OCI-LY7 (cell line): ENCODE data around the gene RPS17. TPM values are rescaled to one million over a fixed set of nuclear protein-coding genes. Genes with fewer than 3 reads are reported as not detected.

Source experiments
- BruUV-seq: library from RNA; stranded (reverse); fragments of 400-500 nt; replicated peaks from 2 replicates; lab custom pipeline; 2021; lab: Mats Ljungman, UMichigan
- CTCF ChIA-PET: fragments of 300-600 bp; sonication (Branson Sonifier 250); formaldehyde crosslinking; loops from one replicate; lab custom pipeline; 2022; ENCODE audit warnings: antibody characterized with exemption; ENCODE audit not compliant: unreplicated experiment; lab: Charles Lee
- POLR2A ChIA-PET: fragments of 300-600 bp; sonication (Branson Sonifier 250); formaldehyde crosslinking; loops from one replicate; lab custom pipeline; 2022; ENCODE audit warnings: antibody characterized with exemption; lab: Charles Lee
- DNase-seq: peaks from one replicate; pipeline ENCODE4 v3.0.0-alpha.2; 2015; ENCODE audit warnings: low spot score
- H2AFZ ChIP-seq: fragments of 200-600 bp; sonication (generic), shearing (Covaris generic); 2 replicates; pipeline ENCODE4 v1.6.1; 2014; ENCODE audit warnings: mild to moderate bottlenecking, antibody characterized with exemption, low read length, moderate library complexity
- H3K27ac ChIP-seq: fragments of 200-600 bp; sonication (generic); 2 replicates; pipeline ENCODE4 v1.5.1; 2014; ENCODE audit warnings: mixed run types, low read depth, mild to moderate bottlenecking, moderate library complexity, low read length, inconsistent platforms; ENCODE audit not compliant: poor library complexity, severe bottlenecking
- H3K36me3 ChIP-seq: fragments of 200-600 bp; sonication (generic); 2 replicates; pipeline ENCODE4 v1.6.1; 2014; ENCODE audit warnings: mild to moderate bottlenecking, antibody characterized with exemption, low read length, moderate library complexity, mixed read lengths; ENCODE audit not compliant: insufficient read depth
- H3K4me1 ChIP-seq: fragments of 200-600 bp; sonication (generic); 2 replicates; pipeline ENCODE4 v1.5.1; 2014; ENCODE audit warnings: mild to moderate bottlenecking, low read length; ENCODE audit not compliant: insufficient read depth, poor library complexity, severe bottlenecking
- H3K4me2 ChIP-seq: fragments of 200-600 bp; sonication (generic); 2 replicates; pipeline ENCODE4 v1.6.1; 2014; ENCODE audit warnings: mild to moderate bottlenecking, low read length
- H3K4me3 ChIP-seq: fragments of 200-600 bp; sonication (generic); 2 replicates; pipeline ENCODE4 v1.5.1; 2014; ENCODE audit warnings: mild to moderate bottlenecking, low read depth, low read length; ENCODE audit not compliant: poor library complexity, severe bottlenecking
- H3K79me2 ChIP-seq: fragments of 200-600 bp; sonication (generic); 2 replicates; pipeline ENCODE4 v1.6.1; 2016; ENCODE audit warnings: low read depth, mild to moderate bottlenecking, low read length, moderate library complexity, mixed read lengths; ENCODE audit not compliant: insufficient read depth
- H3K9me2 ChIP-seq: fragments of 200-600 bp; sonication (generic); 2 replicates; pipeline ENCODE4 v1.6.1; 2016; ENCODE audit warnings: mild to moderate bottlenecking, low read length, mixed read lengths; ENCODE audit not compliant: insufficient read depth
- H3K9me3 ChIP-seq: fragments of 200-600 bp; sonication (generic); 2 replicates; pipeline ENCODE4 v1.6.1; 2014; ENCODE audit warnings: mild to moderate bottlenecking, mixed run types, low read length, mixed read lengths
- H4K20me1 ChIP-seq: fragments of 200-600 bp; sonication (generic); 2 replicates; pipeline ENCODE4 v1.6.1; 2014; ENCODE audit warnings: mild to moderate bottlenecking, antibody characterized with exemption, low read length, moderate library complexity, mixed read lengths; ENCODE audit not compliant: insufficient read depth
- EZH2phosphoT487 ChIP-seq: fragments of 200-600 bp; sonication (generic); IDR thresholded peaks from 2 replicates; pipeline ENCODE4 v1.6.1; 2018; ENCODE audit warnings: low read depth, borderline replicate concordance, mild to moderate bottlenecking, mixed run types, antibody characterized with exemption, low read length, moderate library complexity, mixed read lengths
- intact Hi-C: fragments of 100-400 bp; cut with micrococcal nuclease; formaldehyde crosslinking; loops from one replicate; pipeline ENCODE4 v1.10.0; 2022; ENCODE audit not compliant: unreplicated experiment
- total RNA-seq, 2 experiments: library from RNA; depleted of rRNA in 1 of 2; stranded (reverse); fragments of >200 nt in 1 of 2; shearing (Covaris generic) in 1 of 2; gene quantifications; 2 replicates each; pipeline ENCODE4 v1.2.3, GENCODE V29; 2014 to 2022
- TF ChIP-seq, protein P1 (sequence below): fragments of 200-600 bp; sonication (generic); conservative IDR thresholded peaks from 2 replicates; pipeline ENCODE4 v1.5.1; 2014; ENCODE audit warnings: mild to moderate bottlenecking, antibody characterized with exemption, low read length, moderate library complexity, mixed read lengths

RPS17 gene
- total RNA-seq, 2 experiments from 2014 or later, result 2,562 to 3,737 TPM

GRCh38 chr15:82575335-82575734 is 35.1 kb upstream of the RPS17 start:
- TF ChIP-seq, protein P1, sequence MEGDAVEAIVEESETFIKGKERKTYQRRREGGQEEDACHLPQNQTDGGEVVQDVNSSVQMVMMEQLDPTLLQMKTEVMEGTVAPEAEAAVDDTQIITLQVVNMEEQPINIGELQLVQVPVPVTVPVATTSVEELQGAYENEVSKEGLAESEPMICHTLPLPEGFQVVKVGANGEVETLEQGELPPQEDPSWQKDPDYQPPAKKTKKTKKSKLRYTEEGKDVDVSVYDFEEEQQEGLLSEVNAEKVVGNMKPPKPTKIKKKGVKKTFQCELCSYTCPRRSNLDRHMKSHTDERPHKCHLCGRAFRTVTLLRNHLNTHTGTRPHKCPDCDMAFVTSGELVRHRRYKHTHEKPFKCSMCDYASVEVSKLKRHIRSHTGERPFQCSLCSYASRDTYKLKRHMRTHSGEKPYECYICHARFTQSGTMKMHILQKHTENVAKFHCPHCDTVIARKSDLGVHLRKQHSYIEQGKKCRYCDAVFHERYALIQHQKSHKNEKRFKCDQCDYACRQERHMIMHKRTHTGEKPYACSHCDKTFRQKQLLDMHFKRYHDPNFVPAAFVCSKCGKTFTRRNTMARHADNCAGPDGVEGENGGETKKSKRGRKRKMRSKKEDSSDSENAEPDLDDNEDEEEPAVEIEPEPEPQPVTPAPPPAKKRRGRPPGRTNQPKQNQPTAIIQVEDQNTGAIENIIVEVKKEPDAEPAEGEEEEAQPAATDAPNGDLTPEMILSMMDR, result no peak
- no peak for TF ChIP-seq EZH2phosphoT487
- DNase-seq, result no peak
- Histone ChIP-seq H3K79me2 (no peaks in the 10 kb centered on the region), H2AFZ (no peak overlapping the region), H3K9me3 (no peaks in the 10 kb centered on the region), H3K4me1 (no peaks in the 10 kb centered on the region), H3K36me3 (no peaks in the 10 kb centered on the region), H3K27ac (no peak overlapping the region), H3K9me2 (no peaks in the 10 kb centered on the region; the same call in 1 of the 2 replicates), H4K20me1 (no peaks in the 10 kb centered on the region), H3K4me2 (no peak overlapping the region), H3K4me3 (no peak overlapping the region)
- intact Hi-C loops, result no loop called here
- CTCF ChIA-PET, result no interaction called here
- POLR2A ChIA-PET, result interaction anchor here (0.6 kb wide), 1 partner anchor 12 kb away, joined by 6 read pairs; no protein-coding TSS in a partner anchor
- BruUV-seq, result no TSS peak

DNA sequence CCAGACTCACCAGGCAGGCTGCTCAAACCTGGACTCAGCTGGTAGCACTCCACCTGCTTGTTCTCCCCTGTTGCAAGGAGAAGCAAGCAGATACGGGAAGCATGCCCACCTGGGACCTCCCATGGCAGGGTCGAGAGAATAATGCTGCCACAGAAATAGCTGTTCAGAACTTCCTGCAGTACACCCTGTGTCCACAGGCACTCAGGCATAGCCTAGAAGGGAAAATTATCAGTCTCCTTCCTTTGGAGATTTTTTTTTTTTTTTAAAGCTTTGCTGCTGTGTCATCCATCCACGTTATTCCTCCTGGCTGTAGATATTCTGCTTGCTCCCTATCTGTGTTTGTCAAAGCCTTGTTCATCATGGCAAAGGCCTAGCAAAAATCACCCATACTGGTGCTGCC is 32.7 kb upstream of the RPS17 start:
- no peaks in the 10 kb centered on the region for H3K36me3 ChIP-seq
- no peaks in the 10 kb centered on the region for H3K9me3 ChIP-seq
- TF ChIP-seq, protein P1, result no peak
- TF ChIP-seq EZH2phosphoT487, result no peak
- H3K4me1 ChIP-seq, result no peaks in the 10 kb centered on the region
- intact Hi-C loops, result no loop called here
- ChIA-PET CTCF (no interaction called here), POLR2A (no interaction called here)
- no peaks in the 10 kb centered on the region for H3K79me2 ChIP-seq
- H3K4me3 ChIP-seq, result no peak overlapping the region
- no TSS peak for BruUV-seq
- no peak for DNase-seq
- no peak overlapping the region for H3K4me2 ChIP-seq
- H3K27ac ChIP-seq, result no peak overlapping the region
- H3K9me2 ChIP-seq, result no peaks in the 10 kb centered on the region
- H2AFZ ChIP-seq, result no peak overlapping the region
- H4K20me1 ChIP-seq, result no peaks in the 10 kb centered on the region

DNA sequence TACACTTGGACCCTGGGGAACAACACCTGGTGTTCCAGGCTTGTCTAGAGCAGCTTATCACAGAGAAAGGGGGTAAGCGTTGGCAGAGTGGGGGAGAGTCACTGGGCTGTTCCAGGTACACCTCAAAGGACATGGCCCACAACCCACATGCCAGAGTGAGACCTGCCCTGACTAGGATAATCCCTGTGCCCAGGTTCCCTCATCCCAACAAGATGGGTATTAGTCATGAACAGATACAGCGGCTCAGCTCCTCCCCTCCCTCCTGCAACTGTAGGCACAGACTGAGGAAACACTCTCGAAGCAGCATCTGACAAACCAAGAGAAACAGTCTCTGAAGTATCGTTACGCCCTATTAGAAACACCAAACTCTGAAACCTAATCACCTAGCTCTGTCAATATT is 32.1 kb upstream of the RPS17 start:
- POLR2A ChIA-PET, result no interaction called here
- CTCF ChIA-PET, result no interaction called here

More for the DNA sequence above, 32.1 kb upstream of the RPS17 start:
- intact Hi-C loops, result no loop called here
- BruUV-seq, result no TSS peak
- Histone ChIP-seq H3K9me3 (no peaks in the 10 kb centered on the region), H3K36me3 (no peaks in the 10 kb centered on the region), H3K9me2 (no peaks in the 10 kb centered on the region), H3K79me2 (no peaks in the 10 kb centered on the region), H3K27ac (no peak overlapping the region), H4K20me1 (no peaks in the 10 kb centered on the region), H2AFZ (no peak overlapping the region), H3K4me2 (no peak overlapping the region), H3K4me1 (no peaks in the 10 kb centered on the region), H3K4me3 (no peak overlapping the region)
- DNase-seq, result no peak
- TF ChIP-seq EZH2phosphoT487, result no peak
- TF ChIP-seq, protein P1, result no peak
